Measurements from ENCODE around the gene PRIMPOL. TPM values are rescaled to one million over a fixed set of nuclear protein-coding genes. Genes with fewer than 3 reads are reported as not detected.
"Not testable (repeated sequence)": the region's sequence is repeated elsewhere in the genome, so short reads cannot be mapped to it uniquely, and the experiment has no call there.

Gene PRIMPOL
- total and polyA plus RNA-seq, 9 of the 15 experiments (the other 6 are each of a cell fraction or from before 2014, with no cell fraction given): 11.0 to 32.0 (median 16.1) TPM

- TF ChIP-seq, protein P1, sequence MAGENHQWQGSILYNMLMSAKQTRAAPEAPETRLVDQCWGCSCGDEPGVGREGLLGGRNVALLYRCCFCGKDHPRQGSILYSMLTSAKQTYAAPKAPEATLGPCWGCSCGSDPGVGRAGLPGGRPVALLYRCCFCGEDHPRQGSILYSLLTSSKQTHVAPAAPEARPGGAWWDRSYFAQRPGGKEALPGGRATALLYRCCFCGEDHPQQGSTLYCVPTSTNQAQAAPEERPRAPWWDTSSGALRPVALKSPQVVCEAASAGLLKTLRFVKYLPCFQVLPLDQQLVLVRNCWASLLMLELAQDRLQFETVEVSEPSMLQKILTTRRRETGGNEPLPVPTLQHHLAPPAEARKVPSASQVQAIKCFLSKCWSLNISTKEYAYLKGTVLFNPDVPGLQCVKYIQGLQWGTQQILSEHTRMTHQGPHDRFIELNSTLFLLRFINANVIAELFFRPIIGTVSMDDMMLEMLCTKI (IDR thresholded peaks at IDR 0.05; ENCODE audit: partially characterized antibody): no peak
- no peak for TF ChIP-seq HDAC6 (IDR thresholded peaks at IDR 0.05; ENCODE audit: low read depth, low read length)
- TF ChIP-seq SETDB1 (IDR thresholded peaks at IDR 0.05; ENCODE audit: low read length): no peak
These were observed at the start of gene PRIMPOL, which contains the start of gene CASP3 (continued) for GRCh38 chr4:184649026-184649970.

GRCh38 chr4:184600982-184601381 lies 48.6 kb upstream of the PRIMPOL start:
- H3K9me1 ChIP-seq (ENCODE audit: control insufficient read depth, insufficient read depth, low read length); H3K27me3 ChIP-seq (ENCODE audit: control insufficient read depth in 2 of 2, insufficient read depth in 2 of 2, low read length in 2 of 2); H2AFZ ChIP-seq (ENCODE audit: low read depth, low read length); H4K20me1 ChIP-seq (replicated peaks; ENCODE audit: control insufficient read depth, insufficient read depth, low read length); ATAC-seq; FAIRE-seq; H3K27ac ChIP-seq (ENCODE audit: extremely low read depth, low read depth, low read length); in situ Hi-C loops (cut with MboI); H3K4me3 ChIP-seq; H3K9me3 ChIP-seq (replicated peaks; ENCODE audit: control insufficient read depth, insufficient read depth, low read depth, low read length); intact Hi-C loops (cut with micrococcal nuclease); H3K79me2 ChIP-seq (ENCODE audit: control insufficient read depth, insufficient read depth, low read length); H3K36me3 ChIP-seq (ENCODE audit: control insufficient read depth, insufficient read depth, low read length); CTCF ChIA-PET (ENCODE audit: low intra/inter-chr PET ratio); H3K4me2 ChIP-seq (ENCODE audit: insufficient read depth, low read length); BruUV-seq (replicated peaks); DNase-seq (ENCODE audit: extremely low read depth in 1 of 4, low spot score in 3 of 4): not testable (repeated sequence)
- H3K9ac ChIP-seq (ENCODE audit: insufficient read depth in 1 of 2, low read depth in 2 of 2, low read length in 2 of 2): peak overlapping the region in 1 of 2 experiments; percentile 26; a peak in 1 of 4 replicates
- WGBS (ENCODE audit: insufficient coverage, low coverage, missing lambda C conversion rate): 29% methylated on average over 7 of the region's 8 CpGs
- POLR2A ChIA-PET: interaction anchor here (0.5 to 0.6 kb wide), 2 partner anchors 377 to 641 kb away, joined by 3 read pairs; no protein-coding TSS in a partner anchor
- peaks cover 7 to 26% of the 10 kb centered on the region in 2 experiments for H3K4me1 ChIP-seq (replicated peaks in 1 of 2; ENCODE audit: control insufficient read depth in 2 of 2, insufficient read depth in 2 of 2, low read length in 2 of 2)

- intact Hi-C loops (cut with micrococcal nuclease); ATAC-seq: not testable (repeated sequence)
These were observed 46.7 kb upstream of the PRIMPOL start for GRCh38 chr4:184602857-184603256.

More at GRCh38 chr4:184602857-184603256, 46.7 kb upstream of the PRIMPOL start:
- H3K9ac ChIP-seq (ENCODE audit: insufficient read depth in 1 of 2, low read depth in 2 of 2, low read length in 2 of 2); H3K79me2 ChIP-seq (ENCODE audit: control insufficient read depth, insufficient read depth, low read length); H3K4me2 ChIP-seq (ENCODE audit: insufficient read depth, low read length); H3K4me3 ChIP-seq; H3K9me3 ChIP-seq (replicated peaks; ENCODE audit: control insufficient read depth, insufficient read depth, low read depth, low read length); DNase-seq (ENCODE audit: extremely low read depth in 1 of 4, low spot score in 3 of 4); H3K27ac ChIP-seq (ENCODE audit: extremely low read depth, low read depth, low read length); H3K36me3 ChIP-seq (ENCODE audit: control insufficient read depth, insufficient read depth, low read length); in situ Hi-C loops (cut with MboI); POLR2A ChIA-PET; FAIRE-seq; CTCF ChIA-PET (ENCODE audit: low intra/inter-chr PET ratio); BruUV-seq (replicated peaks); H4K20me1 ChIP-seq (replicated peaks; ENCODE audit: control insufficient read depth, insufficient read depth, low read length); H3K27me3 ChIP-seq (ENCODE audit: control insufficient read depth in 2 of 2, insufficient read depth in 2 of 2, low read length in 2 of 2); H2AFZ ChIP-seq (ENCODE audit: low read depth, low read length); H3K9me1 ChIP-seq (ENCODE audit: control insufficient read depth, insufficient read depth, low read length): not testable (repeated sequence)
- 0% methylated on average over 1 of the region's 1 CpG for WGBS (ENCODE audit: insufficient coverage, low coverage, missing lambda C conversion rate)
- H3K4me1 ChIP-seq (replicated peaks in 1 of 2; ENCODE audit: control insufficient read depth in 2 of 2, insufficient read depth in 2 of 2, low read length in 2 of 2): peaks cover 7 to 15% of the 10 kb centered on the region in 2 experiments

Data from K562 (cell line).